PC-9 (cell line): Measurements from ENCODE around the gene GFM2.

Experiments
- EZH2 ChIP-seq: fragments of 200-600 bp; sonication (generic); IDR thresholded peaks from 2 replicates; pipeline ENCODE4 v1.8.0; 2017; ENCODE audit warnings: antibody characterized with exemption, low read depth
- TF ChIP-seq, protein P1 (sequence below): fragments of 200-600 bp; sonication (generic); conservative IDR thresholded peaks from 2 replicates; pipeline ENCODE4 v1.6.1; 2017; ENCODE audit warnings: mixed run types, antibody characterized with exemption, mild to moderate bottlenecking, moderate library complexity

DNA sequence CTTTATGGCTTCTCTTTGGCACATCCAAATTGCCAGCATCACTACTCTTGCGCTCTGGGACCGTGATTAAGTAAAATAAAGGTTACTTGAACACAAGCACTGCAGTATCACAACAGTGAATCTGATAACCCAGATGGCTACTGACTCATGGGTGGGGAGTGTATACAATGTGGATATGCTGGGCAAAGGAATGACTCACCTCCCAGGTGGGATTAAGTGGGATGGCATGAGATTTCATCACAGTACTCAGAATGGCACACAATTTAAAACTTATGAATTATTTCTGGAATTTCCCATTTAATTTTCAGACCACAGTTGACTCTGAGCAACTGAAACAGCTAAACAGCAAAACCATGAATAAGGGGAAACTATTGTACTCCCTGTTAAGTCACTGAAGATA is 4.3 kb downstream of the GFM2 start:
- TF ChIP-seq, protein P1, sequence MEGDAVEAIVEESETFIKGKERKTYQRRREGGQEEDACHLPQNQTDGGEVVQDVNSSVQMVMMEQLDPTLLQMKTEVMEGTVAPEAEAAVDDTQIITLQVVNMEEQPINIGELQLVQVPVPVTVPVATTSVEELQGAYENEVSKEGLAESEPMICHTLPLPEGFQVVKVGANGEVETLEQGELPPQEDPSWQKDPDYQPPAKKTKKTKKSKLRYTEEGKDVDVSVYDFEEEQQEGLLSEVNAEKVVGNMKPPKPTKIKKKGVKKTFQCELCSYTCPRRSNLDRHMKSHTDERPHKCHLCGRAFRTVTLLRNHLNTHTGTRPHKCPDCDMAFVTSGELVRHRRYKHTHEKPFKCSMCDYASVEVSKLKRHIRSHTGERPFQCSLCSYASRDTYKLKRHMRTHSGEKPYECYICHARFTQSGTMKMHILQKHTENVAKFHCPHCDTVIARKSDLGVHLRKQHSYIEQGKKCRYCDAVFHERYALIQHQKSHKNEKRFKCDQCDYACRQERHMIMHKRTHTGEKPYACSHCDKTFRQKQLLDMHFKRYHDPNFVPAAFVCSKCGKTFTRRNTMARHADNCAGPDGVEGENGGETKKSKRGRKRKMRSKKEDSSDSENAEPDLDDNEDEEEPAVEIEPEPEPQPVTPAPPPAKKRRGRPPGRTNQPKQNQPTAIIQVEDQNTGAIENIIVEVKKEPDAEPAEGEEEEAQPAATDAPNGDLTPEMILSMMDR = no peak
- no peak for TF ChIP-seq EZH2
